Adipose tissue (tissue), 3 donors: Measurements from ENCODE around the gene ZNHIT1. TPM values are rescaled to one million over a fixed set of nuclear protein-coding genes. Genes with fewer than 3 reads are reported as not detected.

Experiments
- H3K27ac ChIP-seq: one replicate; pipeline ENCODE4 v1.5.1; 2013; ENCODE audit warnings: low read depth, low read length
- WGBS, 3 donors: extraction: QIAGEN DNeasy Blood & Tissue Kit; methylation state at CpG; one replicate each; pipeline ENCODE4 v1.1.7; 2013; 5-methylcytosine and 5-hydroxymethylcytosine counted together
- polyA plus RNA-seq, 3 donors: library from polyadenylated mRNA; stranded (reverse); fragments of 200-250 nt; gene quantifications; one replicate each; pipeline ENCODE4 v1.2.3, GENCODE V29; 2013
- donor health status: healthy with polysubstance abuse.
- donor health status: Bipolar disorder and iron deficiency.
- donor health status: healthy.

The ZNHIT1 gene
- polyA plus RNA-seq, 3 donors: 51.5 to 140 (median 100) TPM

GRCh38 chr7:101236292-101236835, 18.4 kb downstream of the ZNHIT1 start:
- WGBS, 3 donors: 66 to 90% (median 66%) methylated on average over 20 to 21 of the region's 21 CpGs
- no peak overlapping the region for H3K27ac ChIP-seq

GRCh38 chr7:101237206-101238067, 19.5 kb downstream of the ZNHIT1 start, which contains the start of gene CLDN15:
TSS of gene CLDN15 (minus strand) at chr7:101237802. CDS start at chr7:101237581, 221 bp downstream.
- peak within 1 kb of the TSS; percentile 19 for H3K27ac ChIP-seq
- WGBS, 3 donors: 24 to 67% (median 28%) methylated on average over 31 of the region's 31 CpGs

- 34 to 56% (median 37%) methylated on average over 25 to 28 of the region's 28 CpGs for WGBS, 3 donors
- H3K27ac ChIP-seq: peak overlapping the region; percentile 19
These were observed 20.5 kb downstream of the ZNHIT1 start for GRCh38 chr7:101238226-101239182.

GRCh38 chr7:101239191-101239950, 21.4 kb downstream of the ZNHIT1 start:
- 45 to 71% (median 48%) methylated on average over 27 of the region's 27 CpGs for WGBS, 3 donors
- no peak overlapping the region for H3K27ac ChIP-seq

- H3K27ac ChIP-seq: no peak overlapping the region
- WGBS, 3 donors: 89 to 92% (median 89%) methylated on average over 9 of the region's 9 CpGs
These were observed 21.9 kb downstream of the ZNHIT1 start for GRCh38 chr7:101239951-101240220.

GRCh38 chr7:101240226-101241014, 22.5 kb downstream of the ZNHIT1 start:
- no peak overlapping the region for H3K27ac ChIP-seq
- WGBS, 3 donors: 80 to 88% (median 83%) methylated on average over 32 of the region's 32 CpGs

- H3K27ac ChIP-seq: no peak overlapping the region
- 50 to 82% (median 55%) methylated on average over 12 of the region's 12 CpGs for WGBS, 3 donors
These were observed 23.0 kb downstream of the ZNHIT1 start for GRCh38 chr7:101241015-101241363.

GRCh38 chr7:101241443-101242349, 23.7 kb downstream of the ZNHIT1 start:
- no peak overlapping the region for H3K27ac ChIP-seq
- 47 to 85% (median 54%) methylated on average over 16 of the region's 16 CpGs for WGBS, 3 donors

GRCh38 chr7:101243646-101244374, 25.8 kb downstream of the ZNHIT1 start:
- 11 to 16% (median 16%) methylated on average over 28 of the region's 28 CpGs for WGBS, 3 donors
- H3K27ac ChIP-seq: no peak overlapping the region

- WGBS, 3 donors: 0 to 1% (median 0%) methylated on average over 43 to 45 of the region's 45 CpGs
- H3K27ac ChIP-seq: peak within 1 kb of the TSS; percentile 80
These were observed 26.6 kb downstream of the ZNHIT1 start, which contains the start of gene FIS1 for GRCh38 chr7:101244375-101245146. TSS of gene FIS1 (minus strand) at chr7:101245081. CDS start at chr7:101245004, 77 bp downstream.

GRCh38 chr7:101245147-101245668, 27.2 kb downstream of the ZNHIT1 start:
- 24 to 34% (median 33%) methylated on average over 28 to 32 of the region's 32 CpGs for WGBS, 3 donors

GRCh38 chr7:101248276-101248675, 30.3 kb downstream of the ZNHIT1 start:
- WGBS, 3 donors: 95 to 99% (median 99%) methylated on average over 5 of the region's 5 CpGs
- no peak overlapping the region for H3K27ac ChIP-seq

More at GRCh38 chr7:101245147-101245668, 27.2 kb downstream of the ZNHIT1 start:
- H3K27ac ChIP-seq: peak overlapping the region; percentile 80

- no peak overlapping the region for H3K27ac ChIP-seq
- 91 to 93% (median 91%) methylated on average over 3 of the region's 3 CpGs for WGBS, 3 donors
These were observed 32.4 kb downstream of the ZNHIT1 start for GRCh38 chr7:101250324-101250723.

- peak overlapping the region; percentile 64 for H3K27ac ChIP-seq
- 0 to 1% (median 1%) methylated on average over 55 of the region's 55 CpGs for WGBS, 3 donors
These were observed 34.1 kb downstream of the ZNHIT1 start for GRCh38 chr7:101251871-101252659.
